Measurements from ENCODE around the gene SLC6A1.

GRCh38 chr3:11016727-11017126 lies 24.2 kb downstream of the SLC6A1 start:
- TF ChIP-seq CTCF (IDR thresholded peaks at IDR 0.05) (no peak), POLR2A (IDR thresholded peaks at IDR 0.05; ENCODE audit: low read depth) (no peak), POLR2AphosphoS5 (IDR thresholded peaks at IDR 0.05) (no peak), EP300 (IDR thresholded peaks at IDR 0.05) (no peak)
